DOHH2 (cell line): ENCODE data around the gene PRRX1.

Experiments used
- H3F3A ChIP-seq: fragments of 200-600 bp; sonication (generic), shearing (Covaris generic); 2 replicates; pipeline ENCODE4 v1.6.0; 2016; ENCODE audit warnings: antibody characterized with exemption, mild to moderate bottlenecking; ENCODE audit not compliant: control insufficient read depth, insufficient read depth
- H3K27ac ChIP-seq: fragments of 200-600 bp; sonication (generic); 2 replicates; pipeline ENCODE4 v1.5.1; 2014; ENCODE audit warnings: low read depth, mild to moderate bottlenecking, low read length, moderate library complexity
- H3K27me3 ChIP-seq: fragments of 200-600 bp; sonication (generic); 2 replicates; pipeline ENCODE4 v1.6.1; 2014; ENCODE audit warnings: mild to moderate bottlenecking, low read length, mixed read lengths; ENCODE audit not compliant: control insufficient read depth
- H3K36me3 ChIP-seq: fragments of 200-600 bp; sonication (generic); 2 replicates; pipeline ENCODE4 v1.6.1; 2014; ENCODE audit warnings: mild to moderate bottlenecking, low read length, moderate library complexity, mixed read lengths; ENCODE audit not compliant: control insufficient read depth
- H3K4me1 ChIP-seq: fragments of 200-600 bp; sonication (generic); 2 replicates; pipeline ENCODE4 v1.6.1; 2014; ENCODE audit warnings: mild to moderate bottlenecking, low read length, mixed read lengths; ENCODE audit not compliant: control insufficient read depth
- H3K4me2 ChIP-seq: fragments of 200-600 bp; sonication (generic); 2 replicates; pipeline ENCODE4 v1.6.0; 2014; ENCODE audit warnings: mild to moderate bottlenecking, low read length, moderate library complexity
- H3K4me3 ChIP-seq: fragments of 200-600 bp; sonication (generic); 2 replicates; pipeline ENCODE4 v1.5.1; 2014; ENCODE audit warnings: mild to moderate bottlenecking, low read length, mixed read lengths
- H3K79me2 ChIP-seq: fragments of 200-600 bp; sonication (generic); 2 replicates; pipeline ENCODE4 v1.6.1; 2014; ENCODE audit warnings: mild to moderate bottlenecking, low read length, mixed read lengths; ENCODE audit not compliant: control insufficient read depth
- H3K9me2 ChIP-seq: fragments of 200-600 bp; sonication (generic); replicated peaks from 2 replicates; pipeline ENCODE4 v1.6.1; 2014; ENCODE audit warnings: mild to moderate bottlenecking, low read length, mixed read lengths; ENCODE audit not compliant: control insufficient read depth
- H3K9me3 ChIP-seq: fragments of 200-600 bp; sonication (generic); 2 replicates; pipeline ENCODE4 v1.6.1; 2014; ENCODE audit warnings: antibody characterized with exemption, low read length, mixed read lengths; ENCODE audit not compliant: control insufficient read depth, insufficient read depth
- H4K20me1 ChIP-seq: fragments of 200-600 bp; sonication (generic); 2 replicates; pipeline ENCODE4 v1.6.0; 2014; ENCODE audit warnings: low read depth, mild to moderate bottlenecking, antibody characterized with exemption, low read length, moderate library complexity; ENCODE audit not compliant: control insufficient read depth, insufficient read depth
- EZH2phosphoT487 ChIP-seq: fragments of 200-600 bp; sonication (generic); IDR thresholded peaks from 2 replicates; pipeline ENCODE4 v1.6.1; 2017; ENCODE audit warnings: borderline replicate concordance, mild to moderate bottlenecking, antibody characterized with exemption, low read length, moderate library complexity, mixed read lengths
- TF ChIP-seq, protein P1 (sequence below): fragments of 200-600 bp; sonication (generic); IDR thresholded peaks from one replicate; pipeline ENCODE4 v1.5.1; 2014; ENCODE audit warnings: antibody characterized with exemption, mild to moderate bottlenecking, low read depth, low read length; ENCODE audit not compliant: poor library complexity, severe bottlenecking

PRRX1 gene

DNA sequence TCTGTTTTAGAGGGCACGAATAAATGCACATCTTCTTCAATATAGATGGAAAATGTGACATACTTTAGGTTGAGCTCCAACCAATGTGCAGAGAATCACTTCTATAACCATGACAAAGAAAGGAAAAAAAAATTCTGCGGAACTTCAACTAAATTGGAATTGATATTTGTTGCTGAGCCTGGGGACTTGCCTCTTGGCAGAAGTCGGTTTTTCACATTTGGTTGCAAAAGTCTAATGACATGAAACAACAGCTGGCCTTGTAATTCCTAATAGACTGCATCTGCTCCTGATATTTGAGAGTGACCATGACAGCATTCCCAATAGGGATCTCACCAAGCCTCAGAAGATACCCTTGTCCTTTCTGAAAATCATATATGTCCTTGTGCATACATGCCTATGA lies 112.8 kb downstream of the PRRX1 start:
- H3K27ac ChIP-seq = no peak overlapping the region
- no peaks in the 10 kb centered on the region; the same call in 1 of the 2 replicates for H3K9me2 ChIP-seq
- no peak for TF ChIP-seq EZH2phosphoT487
- TF ChIP-seq, protein P1, sequence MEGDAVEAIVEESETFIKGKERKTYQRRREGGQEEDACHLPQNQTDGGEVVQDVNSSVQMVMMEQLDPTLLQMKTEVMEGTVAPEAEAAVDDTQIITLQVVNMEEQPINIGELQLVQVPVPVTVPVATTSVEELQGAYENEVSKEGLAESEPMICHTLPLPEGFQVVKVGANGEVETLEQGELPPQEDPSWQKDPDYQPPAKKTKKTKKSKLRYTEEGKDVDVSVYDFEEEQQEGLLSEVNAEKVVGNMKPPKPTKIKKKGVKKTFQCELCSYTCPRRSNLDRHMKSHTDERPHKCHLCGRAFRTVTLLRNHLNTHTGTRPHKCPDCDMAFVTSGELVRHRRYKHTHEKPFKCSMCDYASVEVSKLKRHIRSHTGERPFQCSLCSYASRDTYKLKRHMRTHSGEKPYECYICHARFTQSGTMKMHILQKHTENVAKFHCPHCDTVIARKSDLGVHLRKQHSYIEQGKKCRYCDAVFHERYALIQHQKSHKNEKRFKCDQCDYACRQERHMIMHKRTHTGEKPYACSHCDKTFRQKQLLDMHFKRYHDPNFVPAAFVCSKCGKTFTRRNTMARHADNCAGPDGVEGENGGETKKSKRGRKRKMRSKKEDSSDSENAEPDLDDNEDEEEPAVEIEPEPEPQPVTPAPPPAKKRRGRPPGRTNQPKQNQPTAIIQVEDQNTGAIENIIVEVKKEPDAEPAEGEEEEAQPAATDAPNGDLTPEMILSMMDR = no peak
- no peaks in the 10 kb centered on the region for H3K9me3 ChIP-seq
- no peaks in the 10 kb centered on the region for H3K79me2 ChIP-seq
- H3F3A ChIP-seq = no peaks in the 10 kb centered on the region
- H4K20me1 ChIP-seq = no peaks in the 10 kb centered on the region
- no peak overlapping the region for H3K4me3 ChIP-seq
- H3K4me1 ChIP-seq = no peaks in the 10 kb centered on the region
- no peaks in the 10 kb centered on the region for H3K27me3 ChIP-seq
- no peaks in the 10 kb centered on the region for H3K36me3 ChIP-seq
- H3K4me2 ChIP-seq = no peak overlapping the region
